Epithelial cell of esophagus (primary cell): ENCODE results near the gene WHAMM.

ENCODE experiments used
- DNase-seq: peaks from one replicate; pipeline ENCODE4 v3.0.0; 2010; ENCODE audit warnings: low read depth
- H3K4me3 ChIP-seq: 2 replicates; pipeline ENCODE4 v1.5.1; 2011; ENCODE audit warnings: mild to moderate bottlenecking, low read length, control low read depth
- TF ChIP-seq, protein P1 (sequence below): IDR thresholded peaks from 2 replicates; pipeline ENCODE4 v1.5.1; 2011; ENCODE audit warnings: low read depth, mild to moderate bottlenecking, low read length, control low read depth, inconsistent platforms; ENCODE audit not compliant: insufficient read depth; ENCODE audit errors: missing control alignments

WHAMM gene

DNA sequence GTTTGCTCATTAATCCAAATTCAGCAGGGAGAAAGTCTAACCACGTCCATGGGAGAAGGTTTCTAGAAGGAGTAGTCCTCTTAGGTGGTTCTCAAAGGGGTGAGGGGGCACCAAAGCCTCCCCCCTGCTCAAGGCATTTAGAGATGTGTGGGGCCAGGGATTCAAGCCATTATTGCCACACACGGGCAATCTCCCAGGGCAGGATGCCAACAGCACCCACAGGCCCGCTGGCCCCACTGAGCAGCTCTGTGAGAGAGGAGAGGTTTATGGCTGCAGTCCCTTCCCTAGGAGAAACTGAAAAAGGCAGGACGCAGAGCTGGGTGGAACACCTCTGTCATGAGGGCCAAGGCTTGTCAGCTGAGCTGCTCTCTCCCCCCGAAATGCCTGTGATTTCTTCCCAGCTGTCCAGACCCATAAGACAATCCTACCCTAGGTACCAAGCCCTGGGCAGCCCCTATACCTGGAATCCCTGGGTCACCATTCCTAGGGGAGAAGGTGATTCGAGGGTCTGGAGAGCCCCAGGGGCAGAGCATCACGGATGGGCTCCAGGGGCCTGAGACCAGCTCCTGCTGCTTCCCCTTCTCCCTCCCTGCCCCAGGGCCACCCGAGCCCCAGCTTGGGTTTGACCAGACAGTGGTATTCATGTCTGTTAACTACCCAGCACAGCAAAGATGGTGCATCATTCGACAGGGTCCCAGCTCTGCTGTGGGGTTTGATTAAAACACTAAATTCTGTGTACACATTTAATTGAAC is 39.0 kb downstream of the WHAMM start:
- TF ChIP-seq, protein P1, sequence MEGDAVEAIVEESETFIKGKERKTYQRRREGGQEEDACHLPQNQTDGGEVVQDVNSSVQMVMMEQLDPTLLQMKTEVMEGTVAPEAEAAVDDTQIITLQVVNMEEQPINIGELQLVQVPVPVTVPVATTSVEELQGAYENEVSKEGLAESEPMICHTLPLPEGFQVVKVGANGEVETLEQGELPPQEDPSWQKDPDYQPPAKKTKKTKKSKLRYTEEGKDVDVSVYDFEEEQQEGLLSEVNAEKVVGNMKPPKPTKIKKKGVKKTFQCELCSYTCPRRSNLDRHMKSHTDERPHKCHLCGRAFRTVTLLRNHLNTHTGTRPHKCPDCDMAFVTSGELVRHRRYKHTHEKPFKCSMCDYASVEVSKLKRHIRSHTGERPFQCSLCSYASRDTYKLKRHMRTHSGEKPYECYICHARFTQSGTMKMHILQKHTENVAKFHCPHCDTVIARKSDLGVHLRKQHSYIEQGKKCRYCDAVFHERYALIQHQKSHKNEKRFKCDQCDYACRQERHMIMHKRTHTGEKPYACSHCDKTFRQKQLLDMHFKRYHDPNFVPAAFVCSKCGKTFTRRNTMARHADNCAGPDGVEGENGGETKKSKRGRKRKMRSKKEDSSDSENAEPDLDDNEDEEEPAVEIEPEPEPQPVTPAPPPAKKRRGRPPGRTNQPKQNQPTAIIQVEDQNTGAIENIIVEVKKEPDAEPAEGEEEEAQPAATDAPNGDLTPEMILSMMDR = no peak
- H3K4me3 ChIP-seq = no peak overlapping the region
- DNase-seq = no peak

DNA sequence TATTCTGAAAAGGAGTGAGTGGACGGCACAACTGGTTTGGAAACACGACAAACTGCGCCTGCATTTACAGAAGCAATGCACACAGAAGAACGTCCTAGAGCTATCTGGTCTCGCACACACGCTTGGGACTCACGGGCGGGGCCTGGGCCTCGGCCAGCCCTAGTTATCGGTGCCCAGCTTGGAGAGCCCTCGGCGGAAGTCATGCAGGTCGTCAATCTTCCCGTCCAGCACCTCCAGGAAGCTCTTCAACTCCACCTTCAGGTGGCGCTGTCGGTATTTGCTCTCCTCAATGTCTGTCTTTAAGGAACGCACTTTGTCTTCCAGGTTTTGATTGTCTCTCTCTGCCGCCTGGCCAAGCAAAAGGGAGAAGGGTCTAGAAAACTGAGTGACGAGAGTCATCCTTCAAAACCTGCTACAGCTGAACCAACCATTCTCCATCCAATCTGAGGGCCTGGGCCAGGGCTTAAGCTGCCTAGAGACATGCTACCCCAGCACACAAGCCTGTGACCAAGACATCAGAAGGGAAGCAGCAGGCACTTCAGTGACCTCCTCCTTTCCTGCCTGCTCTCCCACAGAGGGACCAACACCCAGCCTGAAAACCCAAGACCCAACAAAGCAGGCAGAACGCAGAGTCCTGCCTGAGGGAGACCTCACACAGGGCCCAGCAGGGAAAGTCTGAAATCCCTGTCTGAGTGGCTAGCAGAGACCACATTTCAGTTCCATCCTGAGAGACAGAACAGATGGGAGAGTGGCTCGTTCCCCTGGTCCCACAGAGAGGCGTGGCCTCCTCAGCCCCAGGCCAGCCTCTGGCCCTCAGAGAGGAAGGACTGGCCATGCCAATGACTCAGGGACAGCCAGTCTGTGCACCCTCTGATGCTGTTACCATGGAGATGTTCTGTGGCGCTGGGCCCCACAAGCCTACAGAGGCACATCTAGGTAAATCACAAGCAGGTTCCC is 40.4 kb downstream of the WHAMM start:
- TF ChIP-seq, protein P1 = peak; percentile 94
- no peak overlapping the region for H3K4me3 ChIP-seq
- DNase-seq = peak; percentile 90

DNA sequence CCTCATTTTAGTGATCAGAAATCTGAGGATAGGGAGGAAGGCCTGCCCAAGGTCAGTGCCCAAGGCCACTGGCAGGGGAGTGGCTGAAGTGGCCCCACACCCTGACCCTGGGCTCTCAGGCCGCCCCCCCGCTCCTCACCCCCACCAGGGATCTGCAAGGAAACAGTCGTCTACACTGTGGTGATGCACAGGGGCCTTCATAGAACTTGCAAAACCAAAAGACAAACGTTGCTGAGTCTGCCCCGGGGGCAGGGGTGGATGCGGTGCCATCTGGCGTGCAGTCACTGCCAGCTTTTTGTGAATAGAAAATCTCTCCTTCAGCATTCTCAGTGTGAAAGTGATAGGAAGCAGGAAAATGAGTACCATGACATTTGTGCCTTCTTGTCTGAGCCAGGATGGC is 41.3 kb downstream of the WHAMM start:
- no peak overlapping the region for H3K4me3 ChIP-seq
- no peak for DNase-seq
- TF ChIP-seq, protein P1 = no peak

DNA sequence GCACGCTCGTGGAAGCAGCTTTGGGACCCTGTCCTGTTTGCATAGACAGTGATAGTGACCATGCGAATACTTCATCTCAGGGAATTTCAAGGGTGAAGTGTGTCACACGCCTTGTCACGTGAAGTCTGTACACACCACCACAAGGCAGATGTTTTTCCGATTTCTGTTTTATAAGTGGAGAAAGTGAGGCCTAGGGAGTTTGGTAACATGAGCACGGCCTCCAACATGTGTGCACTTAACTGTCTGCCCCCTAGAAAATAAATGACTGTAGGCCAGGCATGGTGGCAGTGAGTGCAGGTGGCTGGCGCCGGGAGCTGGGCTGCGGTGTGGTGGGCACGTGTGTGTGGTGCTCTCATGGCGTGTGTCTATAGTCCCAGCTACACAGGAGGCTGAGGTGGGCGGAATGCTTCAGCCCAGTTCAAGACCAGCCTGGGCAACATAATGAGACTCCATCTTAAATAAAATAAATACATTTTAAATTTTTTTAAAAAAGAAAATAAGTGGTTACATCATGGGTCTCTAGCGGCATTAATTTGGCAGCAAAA is 42.0 kb downstream of the WHAMM start:
- TF ChIP-seq, protein P1 = no peak
- no peak overlapping the region for H3K4me3 ChIP-seq
- no peak for DNase-seq

DNA sequence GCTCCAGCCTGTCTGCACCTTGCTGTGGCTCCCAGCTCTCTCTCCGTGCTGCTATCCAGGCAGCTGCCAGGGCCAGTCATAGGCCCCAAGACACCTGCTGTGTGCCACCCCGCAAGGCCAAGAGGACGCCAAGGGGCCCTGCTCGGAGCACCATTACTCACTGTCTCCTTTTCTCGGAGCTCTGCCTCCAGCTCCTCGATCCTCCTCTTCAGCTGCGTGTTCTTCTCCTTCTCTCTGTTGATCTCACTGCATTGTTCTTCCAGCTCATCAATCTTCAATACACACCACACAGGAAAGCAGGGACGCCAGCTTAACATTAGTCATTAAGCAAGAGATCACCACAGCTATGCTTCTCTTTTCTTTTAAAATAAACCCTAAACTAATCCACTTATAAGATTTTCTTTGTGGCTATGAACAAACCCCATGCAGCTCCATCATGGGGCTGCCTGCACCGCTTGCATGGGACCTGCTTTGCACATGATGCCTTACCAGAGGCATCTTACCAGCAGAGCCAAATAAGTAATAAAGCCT is 42.6 kb downstream of the WHAMM start:
- DNase-seq = no peak
- TF ChIP-seq, protein P1 = no peak
- no peak overlapping the region for H3K4me3 ChIP-seq

DNA sequence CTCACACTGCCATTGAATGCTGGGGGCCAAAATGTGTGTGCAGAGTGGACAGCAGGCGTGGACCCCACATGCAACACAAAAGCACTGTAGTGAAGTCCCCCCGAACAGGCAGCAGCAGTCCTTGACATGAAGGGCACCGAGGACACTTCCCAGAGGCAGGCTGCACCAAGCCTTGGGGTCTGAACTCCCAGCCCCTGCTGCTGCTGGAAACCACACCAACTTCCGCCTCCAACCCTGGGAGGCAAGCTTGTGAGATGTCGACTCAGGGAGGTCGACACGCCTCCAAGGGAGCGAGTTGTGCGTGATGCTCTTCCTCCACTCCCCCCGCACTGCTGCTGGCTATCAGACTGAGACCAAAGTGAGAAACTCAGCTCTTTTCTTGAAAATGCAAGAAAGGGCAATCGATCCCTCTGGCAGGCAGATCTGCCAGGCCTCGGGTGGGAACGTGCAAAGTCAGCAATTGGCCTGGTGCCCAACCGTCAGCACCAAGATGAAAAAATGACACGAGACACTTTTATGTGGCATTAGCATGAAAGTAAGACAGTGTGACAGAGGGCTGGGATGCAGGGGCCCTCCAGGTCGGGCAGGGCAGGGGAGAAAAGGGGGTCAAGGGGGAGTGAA is 43.6 kb downstream of the WHAMM start:
- H3K4me3 ChIP-seq = no peak overlapping the region
- TF ChIP-seq, protein P1 = no peak
- DNase-seq = no peak
